Activated CD8-positive, alpha-beta memory T cell treated with anti-CD3 and anti-CD28 coated beads for 4 hours (primary cell): ENCODE data around the gene ZCWPW1.
"Not testable (repeated sequence)": the region's sequence is repeated elsewhere in the genome, so short reads cannot be mapped to it uniquely, and the experiment has no call there.

Source experiments
- DNase-seq, 2 donors: peaks; one replicate each; pipeline ENCODE4 v3.0.0-alpha.2; 2020; ENCODE audit warnings: low read depth in 2 of 2

The ZCWPW1 gene

GRCh38 chr7:100400041-100400440 lies 28.5 kb downstream of the ZCWPW1 start:
- no peak for DNase-seq

- DNase-seq: no peak
Measured at GRCh38 chr7:100398239-100398638, 30.3 kb downstream of the ZCWPW1 start.

GRCh38 chr7:100397315-100398081 lies 31.0 kb downstream of the ZCWPW1 start:
- DNase-seq: no peak

- no peak for DNase-seq
Measured at GRCh38 chr7:100396421-100396982, 32.0 kb downstream of the ZCWPW1 start.

GRCh38 chr7:100394077-100394476 lies 34.4 kb downstream of the ZCWPW1 start:
- no peak for DNase-seq

- DNase-seq: no peak
Measured at GRCh38 chr7:100393233-100393905, 35.1 kb downstream of the ZCWPW1 start.

GRCh38 chr7:100390286-100391009 lies 38.1 kb downstream of the ZCWPW1 start:
- no peak for DNase-seq

- DNase-seq: no peak
Measured at GRCh38 chr7:100389437-100390088, 38.9 kb downstream of the ZCWPW1 start.

- no peak for DNase-seq
Measured at GRCh38 chr7:100387695-100388094, 40.8 kb downstream of the ZCWPW1 start.

GRCh38 chr7:100386940-100387339 lies 41.6 kb downstream of the ZCWPW1 start:
- DNase-seq: no peak

GRCh38 chr7:100384628-100385294 lies 43.7 kb downstream of the ZCWPW1 start:
- DNase-seq: no peak

- not testable (repeated sequence) for DNase-seq
Measured at GRCh38 chr7:100382234-100382853, 46.2 kb downstream of the ZCWPW1 start.

GRCh38 chr7:100381531-100382233 lies 46.8 kb downstream of the ZCWPW1 start:
- not testable (repeated sequence) for DNase-seq

- no peak for DNase-seq
Measured at GRCh38 chr7:100380196-100380595, 48.3 kb downstream of the ZCWPW1 start.

GRCh38 chr7:100378114-100378755 lies 50.3 kb downstream of the ZCWPW1 start:
- DNase-seq: no peak

- no peak for DNase-seq
Measured at GRCh38 chr7:100376066-100376465, 52.4 kb downstream of the ZCWPW1 start.

GRCh38 chr7:100374601-100375000 lies 53.9 kb downstream of the ZCWPW1 start:
- DNase-seq: no peak

- not testable (repeated sequence) for DNase-seq
Measured at GRCh38 chr7:100373870-100374598, 54.5 kb downstream of the ZCWPW1 start.

GRCh38 chr7:100373261-100373831 lies 55.2 kb downstream of the ZCWPW1 start, which contains the start of gene PILRA:
Gene PILRA, plus strand, starts transcription at chr7:100373487. Its CDS starts 170 bp downstream, at chr7:100373657.
- no peak for DNase-seq
